ENCODE measurements around the gene UGT1A6.
"Not testable (repeated sequence)": the region's sequence is repeated elsewhere in the genome, so short reads cannot be mapped to it uniquely, and the experiment has no call there.

Gene UGT1A6

DNA sequence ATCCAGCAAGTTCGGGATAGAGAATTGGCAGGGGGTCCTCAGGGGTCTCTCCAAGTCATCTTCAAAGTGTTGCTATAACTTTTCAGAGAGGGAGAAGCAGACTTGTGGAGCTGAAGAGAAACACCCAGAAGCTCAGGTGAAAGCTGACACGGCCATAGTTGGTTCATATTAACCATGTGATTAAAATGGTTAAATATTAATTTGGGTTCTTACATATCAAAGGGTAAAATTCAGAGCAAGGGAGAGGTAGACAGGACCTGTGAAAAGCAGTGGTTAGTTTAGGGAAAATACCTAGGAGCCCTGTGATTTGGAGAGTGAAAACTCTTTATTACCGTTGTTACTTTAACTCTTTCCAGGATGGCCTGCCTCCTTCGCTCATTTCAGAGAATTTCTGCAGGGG lies at the start of gene UGT1A6:
Gene UGT1A6 (plus strand): TSS at position 243 of the 400 bp plus-strand sequence. CDS start 115 bp downstream, at position 358.
- peak within 1 kb of the TSS; percentile 4 to 46 for H3K4me3 ChIP-seq (ENCODE audit: low read depth in 1 of 2, low read length in 2 of 2)
- H3K36me3 ChIP-seq (ENCODE audit: control insufficient read depth in 1 of 2, insufficient read depth in 2 of 2, low read length in 2 of 2) = no peaks in the 10 kb centered on the region
- H3K27me3 ChIP-seq (ENCODE audit: control insufficient read depth in 1 of 2, insufficient read depth in 2 of 2, low read length in 2 of 2) = no peaks in the 10 kb centered on the region
- no peak within 1 kb of the TSS for H3K27ac ChIP-seq (ENCODE audit: low read depth, low read length)
- no peak within 1 kb of the TSS for H3K9ac ChIP-seq (ENCODE audit: low read depth in 1 of 2, low read length in 2 of 2)
- H3K9me3 ChIP-seq (ENCODE audit: control insufficient read depth in 1 of 2, low read length in 2 of 2) = no peaks in the 10 kb centered on the region
- peaks cover 37 to 41% of the 10 kb centered on the region in 2 donors for H3K4me1 ChIP-seq (ENCODE audit: control insufficient read depth in 1 of 2, insufficient read depth in 2 of 2, low read length in 2 of 2)

GRCh38 chr2:233643128-233643527 lies 49.6 kb upstream of the UGT1A6 start:
- no peaks in the 10 kb centered on the region for H3K27me3 ChIP-seq (ENCODE audit: control insufficient read depth in 1 of 2, insufficient read depth in 2 of 2, low read length in 2 of 2)
- peaks cover 13 to 15% of the 10 kb centered on the region in 2 donors for H3K9me3 ChIP-seq (ENCODE audit: control insufficient read depth in 1 of 2, low read length in 2 of 2)

DNA sequence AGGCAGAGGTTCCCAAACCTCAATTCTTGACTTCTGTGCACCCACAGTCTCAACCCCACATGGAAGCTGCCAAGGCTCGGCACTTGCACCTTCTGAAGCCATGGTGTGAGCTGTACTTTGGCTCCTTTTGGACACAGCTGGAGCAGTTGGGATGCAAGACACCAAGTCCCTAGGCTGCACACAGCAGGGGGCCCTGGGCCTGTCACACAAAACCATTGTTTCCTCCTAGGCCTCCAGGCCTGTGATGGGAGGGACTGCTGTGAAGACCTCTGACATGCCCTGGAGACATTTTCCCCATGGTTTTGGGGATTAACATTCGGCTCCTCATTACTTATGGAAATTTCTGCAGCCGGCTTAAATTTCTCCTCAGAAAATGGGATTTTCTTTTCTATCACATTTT lies 46.7 kb upstream of the UGT1A6 start:
- not testable (repeated sequence) for H3K36me3 ChIP-seq (ENCODE audit: control insufficient read depth in 1 of 2, insufficient read depth in 2 of 2, low read length in 2 of 2); H3K9ac ChIP-seq (ENCODE audit: low read depth in 1 of 2, low read length in 2 of 2); H3K27ac ChIP-seq (ENCODE audit: low read depth, low read length); H3K4me1 ChIP-seq (ENCODE audit: control insufficient read depth in 1 of 2, insufficient read depth in 2 of 2, low read length in 2 of 2); H3K4me3 ChIP-seq (ENCODE audit: low read depth in 1 of 2, low read length in 2 of 2); H3K27me3 ChIP-seq (ENCODE audit: control insufficient read depth in 1 of 2, insufficient read depth in 2 of 2, low read length in 2 of 2)
- peaks cover 13 to 15% of the 10 kb centered on the region in 2 donors for H3K9me3 ChIP-seq (ENCODE audit: control insufficient read depth in 1 of 2, low read length in 2 of 2)

More at GRCh38 chr2:233643128-233643527, 49.6 kb upstream of the UGT1A6 start:
- Histone ChIP-seq H3K36me3 (ENCODE audit: control insufficient read depth in 1 of 2, insufficient read depth in 2 of 2, low read length in 2 of 2) (no peaks in the 10 kb centered on the region), H3K4me3 (ENCODE audit: low read depth in 1 of 2, low read length in 2 of 2) (no peak overlapping the region), H3K9ac (ENCODE audit: low read depth in 1 of 2, low read length in 2 of 2) (no peak overlapping the region), H3K4me1 (ENCODE audit: control insufficient read depth in 1 of 2, insufficient read depth in 2 of 2, low read length in 2 of 2) (peaks cover 0 to 4% of the 10 kb centered on the region in 2 donors), H3K27ac (ENCODE audit: low read depth, low read length) (no peak overlapping the region)

DNA sequence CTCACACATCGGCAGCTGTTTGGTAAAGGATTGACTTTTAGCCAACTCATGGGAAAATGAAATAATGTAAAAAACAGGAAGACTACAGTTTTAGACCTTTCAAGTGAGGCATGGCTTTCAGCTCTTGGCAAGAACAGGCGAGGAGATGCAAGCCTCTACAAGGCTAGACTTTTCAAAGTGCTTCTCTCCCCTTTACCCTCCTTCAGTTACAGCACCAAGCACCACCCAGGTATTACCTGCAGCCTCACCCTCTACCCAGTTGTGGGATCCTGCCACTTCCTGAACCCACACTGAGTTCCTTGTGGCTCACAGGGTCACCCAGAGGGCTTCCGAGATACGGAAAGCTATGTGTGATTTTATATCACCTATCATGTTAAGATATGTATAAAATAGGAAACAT lies 41.7 kb upstream of the UGT1A6 start:
- Histone ChIP-seq H3K27ac (ENCODE audit: low read depth, low read length) (no peak overlapping the region), H3K4me3 (ENCODE audit: low read depth in 1 of 2, low read length in 2 of 2) (no peak overlapping the region)

DNA sequence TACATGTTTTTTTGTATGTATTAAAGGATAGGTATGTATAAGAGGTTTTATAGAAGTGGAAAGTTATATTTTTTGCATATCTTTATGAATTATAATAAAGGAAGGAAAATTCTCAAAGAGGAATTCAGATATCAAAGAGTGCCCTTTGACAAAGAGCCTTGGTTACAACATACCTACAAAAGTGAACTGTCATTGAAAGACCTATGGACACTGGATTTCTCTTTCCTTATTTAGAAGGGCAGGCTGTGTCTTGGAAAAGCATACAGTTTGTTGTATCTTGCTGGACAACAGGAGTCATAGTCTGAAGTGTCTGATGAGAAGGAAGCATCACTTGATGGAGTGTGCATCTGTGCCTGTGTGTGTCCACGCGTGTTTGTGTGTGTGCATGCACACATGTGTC lies 41.3 kb upstream of the UGT1A6 start:
- Histone ChIP-seq H3K27ac (ENCODE audit: low read depth, low read length) (no peak overlapping the region), H3K9ac (ENCODE audit: low read depth in 1 of 2, low read length in 2 of 2) (no peak overlapping the region), H3K36me3 (ENCODE audit: control insufficient read depth in 1 of 2, insufficient read depth in 2 of 2, low read length in 2 of 2) (no peaks in the 10 kb centered on the region), H3K9me3 (ENCODE audit: control insufficient read depth in 1 of 2, low read length in 2 of 2) (peaks cover 4% of the 10 kb centered on the region in 2 donors), H3K27me3 (ENCODE audit: control insufficient read depth in 1 of 2, insufficient read depth in 2 of 2, low read length in 2 of 2) (no peaks in the 10 kb centered on the region), H3K4me1 (ENCODE audit: control insufficient read depth in 1 of 2, insufficient read depth in 2 of 2, low read length in 2 of 2) (peaks cover 0 to 5% of the 10 kb centered on the region in 2 donors), H3K4me3 (ENCODE audit: low read depth in 1 of 2, low read length in 2 of 2) (no peak overlapping the region)

More for the DNA sequence above, 41.7 kb upstream of the UGT1A6 start:
- no peaks in the 10 kb centered on the region for H3K27me3 ChIP-seq (ENCODE audit: control insufficient read depth in 1 of 2, insufficient read depth in 2 of 2, low read length in 2 of 2)
- no peaks in the 10 kb centered on the region for H3K36me3 ChIP-seq (ENCODE audit: control insufficient read depth in 1 of 2, insufficient read depth in 2 of 2, low read length in 2 of 2)
- H3K4me1 ChIP-seq (ENCODE audit: control insufficient read depth in 1 of 2, insufficient read depth in 2 of 2, low read length in 2 of 2) = peaks cover 0 to 5% of the 10 kb centered on the region in 2 donors
- H3K9me3 ChIP-seq (ENCODE audit: control insufficient read depth in 1 of 2, low read length in 2 of 2) = peaks cover 5 to 8% of the 10 kb centered on the region in 2 donors
- no peak overlapping the region for H3K9ac ChIP-seq (ENCODE audit: low read depth in 1 of 2, low read length in 2 of 2)

GRCh38 chr2:233654501-233654900 lies 38.2 kb upstream of the UGT1A6 start:
- H3K36me3 ChIP-seq (ENCODE audit: control insufficient read depth in 1 of 2, insufficient read depth in 2 of 2, low read length in 2 of 2) = no peaks in the 10 kb centered on the region
- no peaks in the 10 kb centered on the region for H3K27me3 ChIP-seq (ENCODE audit: control insufficient read depth in 1 of 2, insufficient read depth in 2 of 2, low read length in 2 of 2)
- H3K4me1 ChIP-seq (ENCODE audit: control insufficient read depth in 1 of 2, insufficient read depth in 2 of 2, low read length in 2 of 2) = peaks cover 0 to 5% of the 10 kb centered on the region in 2 donors
- H3K4me3 ChIP-seq (ENCODE audit: low read depth in 1 of 2, low read length in 2 of 2) = no peak overlapping the region
- H3K9me3 ChIP-seq (ENCODE audit: control insufficient read depth in 1 of 2, low read length in 2 of 2) = no peaks in the 10 kb centered on the region
- H3K27ac ChIP-seq (ENCODE audit: low read depth, low read length) = no peak overlapping the region
- H3K9ac ChIP-seq (ENCODE audit: low read depth in 1 of 2, low read length in 2 of 2) = no peak overlapping the region

DNA sequence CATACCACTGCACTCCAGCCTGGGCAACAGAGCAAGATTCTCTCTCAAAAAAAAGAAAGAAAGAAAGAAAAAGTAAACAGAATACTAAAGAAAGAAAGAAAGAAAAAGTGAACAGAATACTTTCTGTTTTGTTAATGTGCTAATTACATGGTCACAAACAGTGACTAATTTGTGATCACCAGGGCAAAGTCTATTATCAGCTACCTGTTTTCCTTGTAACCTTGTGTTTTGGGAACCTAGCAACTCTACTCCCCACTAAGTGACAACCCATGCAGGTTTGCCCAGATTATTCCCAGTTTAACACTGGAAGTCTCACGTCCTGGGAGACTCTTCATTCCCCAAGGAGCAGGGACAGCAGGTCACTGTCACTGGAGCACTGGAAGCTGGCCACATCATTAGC lies 37.6 kb upstream of the UGT1A6 start:
- H3K4me3 ChIP-seq (ENCODE audit: low read depth in 1 of 2, low read length in 2 of 2) = no peak overlapping the region
- H3K4me1 ChIP-seq (ENCODE audit: control insufficient read depth in 1 of 2, insufficient read depth in 2 of 2, low read length in 2 of 2) = peaks cover 0 to 5% of the 10 kb centered on the region in 2 donors
- no peak overlapping the region for H3K9ac ChIP-seq (ENCODE audit: low read depth in 1 of 2, low read length in 2 of 2)
- no peak overlapping the region for H3K27ac ChIP-seq (ENCODE audit: low read depth, low read length)
- no peaks in the 10 kb centered on the region for H3K27me3 ChIP-seq (ENCODE audit: control insufficient read depth in 1 of 2, insufficient read depth in 2 of 2, low read length in 2 of 2)
- H3K36me3 ChIP-seq (ENCODE audit: control insufficient read depth in 1 of 2, insufficient read depth in 2 of 2, low read length in 2 of 2) = no peaks in the 10 kb centered on the region
- no peaks in the 10 kb centered on the region for H3K9me3 ChIP-seq (ENCODE audit: control insufficient read depth in 1 of 2, low read length in 2 of 2)

- not testable (repeated sequence) for H3K36me3 ChIP-seq (ENCODE audit: control insufficient read depth in 1 of 2, insufficient read depth in 2 of 2, low read length in 2 of 2); H3K4me3 ChIP-seq (ENCODE audit: low read depth in 1 of 2, low read length in 2 of 2); H3K27me3 ChIP-seq (ENCODE audit: control insufficient read depth in 1 of 2, insufficient read depth in 2 of 2, low read length in 2 of 2); H3K9ac ChIP-seq (ENCODE audit: low read depth in 1 of 2, low read length in 2 of 2); H3K4me1 ChIP-seq (ENCODE audit: control insufficient read depth in 1 of 2, insufficient read depth in 2 of 2, low read length in 2 of 2); H3K9me3 ChIP-seq (ENCODE audit: control insufficient read depth in 1 of 2, low read length in 2 of 2); H3K27ac ChIP-seq (ENCODE audit: low read depth, low read length)
Observed at GRCh38 chr2:233655943-233656342, 36.7 kb upstream of the UGT1A6 start.

GRCh38 chr2:233656443-233656842 lies 36.2 kb upstream of the UGT1A6 start:
- no peaks in the 10 kb centered on the region for H3K36me3 ChIP-seq (ENCODE audit: control insufficient read depth in 1 of 2, insufficient read depth in 2 of 2, low read length in 2 of 2)
- no peaks in the 10 kb centered on the region for H3K9me3 ChIP-seq (ENCODE audit: control insufficient read depth in 1 of 2, low read length in 2 of 2)
- no peaks in the 10 kb centered on the region for H3K27me3 ChIP-seq (ENCODE audit: control insufficient read depth in 1 of 2, insufficient read depth in 2 of 2, low read length in 2 of 2)
- H3K9ac ChIP-seq (ENCODE audit: low read depth in 1 of 2, low read length in 2 of 2) = no peak overlapping the region
- H3K4me1 ChIP-seq (ENCODE audit: control insufficient read depth in 1 of 2, insufficient read depth in 2 of 2, low read length in 2 of 2) = peaks cover 0 to 5% of the 10 kb centered on the region in 2 donors
- H3K4me3 ChIP-seq (ENCODE audit: low read depth in 1 of 2, low read length in 2 of 2) = no peak overlapping the region
- no peak overlapping the region for H3K27ac ChIP-seq (ENCODE audit: low read depth, low read length)

DNA sequence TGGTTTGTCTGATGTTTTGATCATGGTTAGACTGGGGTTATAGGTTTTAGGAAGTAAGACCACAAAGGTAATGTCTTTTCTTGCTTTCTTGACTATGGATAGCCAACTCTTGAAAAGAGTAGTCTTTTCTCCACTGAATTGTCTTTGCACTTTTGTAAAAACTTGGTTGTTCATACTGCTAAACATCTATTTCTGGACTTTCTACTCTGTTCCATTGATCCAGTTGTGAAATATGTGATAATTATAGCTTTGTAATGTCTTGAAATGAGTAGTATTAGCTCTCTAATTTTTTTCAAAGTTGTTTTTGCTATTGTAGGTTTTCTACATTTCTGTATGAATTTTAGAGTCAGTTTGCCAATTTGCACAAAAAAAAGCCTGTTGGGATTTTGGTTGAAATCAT lies 34.1 kb upstream of the UGT1A6 start:
- Histone ChIP-seq H3K9ac (ENCODE audit: low read depth in 1 of 2, low read length in 2 of 2) (no peak overlapping the region), H3K27ac (ENCODE audit: low read depth, low read length) (no peak overlapping the region)

GRCh38 chr2:233663911-233664310 lies 28.8 kb upstream of the UGT1A6 start:
- Histone ChIP-seq H3K9ac (ENCODE audit: low read depth in 1 of 2, low read length in 2 of 2) (no peak overlapping the region), H3K36me3 (ENCODE audit: control insufficient read depth in 1 of 2, insufficient read depth in 2 of 2, low read length in 2 of 2) (no peaks in the 10 kb centered on the region), H3K27me3 (ENCODE audit: control insufficient read depth in 1 of 2, insufficient read depth in 2 of 2, low read length in 2 of 2) (no peaks in the 10 kb centered on the region), H3K9me3 (ENCODE audit: control insufficient read depth in 1 of 2, low read length in 2 of 2) (peaks cover 0 to 2% of the 10 kb centered on the region in 2 donors), H3K4me1 (ENCODE audit: control insufficient read depth in 1 of 2, insufficient read depth in 2 of 2, low read length in 2 of 2) (no peaks in the 10 kb centered on the region), H3K4me3 (ENCODE audit: low read depth in 1 of 2, low read length in 2 of 2) (no peak overlapping the region), H3K27ac (ENCODE audit: low read depth, low read length) (no peak overlapping the region)

More for the DNA sequence above, 34.1 kb upstream of the UGT1A6 start:
- Histone ChIP-seq H3K4me3 (ENCODE audit: low read depth in 1 of 2, low read length in 2 of 2) (no peak overlapping the region), H3K36me3 (ENCODE audit: control insufficient read depth in 1 of 2, insufficient read depth in 2 of 2, low read length in 2 of 2) (no peaks in the 10 kb centered on the region), H3K4me1 (ENCODE audit: control insufficient read depth in 1 of 2, insufficient read depth in 2 of 2, low read length in 2 of 2) (peaks cover 0 to 5% of the 10 kb centered on the region in 2 donors), H3K9me3 (ENCODE audit: control insufficient read depth in 1 of 2, low read length in 2 of 2) (peaks cover 0 to 2% of the 10 kb centered on the region in 2 donors), H3K27me3 (ENCODE audit: control insufficient read depth in 1 of 2, insufficient read depth in 2 of 2, low read length in 2 of 2) (no peaks in the 10 kb centered on the region)
